Measurements from ENCODE around the gene RNU6-7. TPM values are rescaled to one million over a fixed set of nuclear protein-coding genes. Genes with fewer than 3 reads are reported as not detected.

Gene RNU6-7
- total RNA-seq, 2 experiments from 2014 or later, result not detected

- Mint-ChIP-seq H3K4me3 (peak overlapping the region; percentile 78), H3K9me3 (no peaks in the 10 kb centered on the region), H3K4me1 (ENCODE audit: low read depth) (peaks cover 34% of the 10 kb centered on the region), H3K36me3 (ENCODE audit: low read depth) (no peaks in the 10 kb centered on the region), H3K27me3 (no peaks in the 10 kb centered on the region), H3K27ac (peak overlapping the region; percentile 98)
- CTCF ChIA-PET, result interaction anchor here (1.3 kb wide), 1 partner anchor 102 kb away, joined by 4 read pairs; no protein-coding TSS in a partner anchor
- no peak for TF ChIP-seq CTCF (IDR thresholded peaks at IDR 0.05)
- DNase-seq (no peak), ATAC-seq (no peak)
- intact Hi-C loops (cut with micrococcal nuclease), result loop anchor here (5.0 kb wide), 2 partner anchors 52 to 638 kb away; partner anchors contain the start of gene NUBPL
- POLR2A ChIA-PET, result interaction anchor here (1.6 kb wide), 1 partner anchor 124 kb away, joined by 5 read pairs; the partner anchor contains the start of gene ARHGAP5
These were observed 1.3 kb upstream of the RNU6-7 start for GRCh38 chr14:32200368-32201192.

GRCh38 chr14:32201193-32201815 is 541 bp upstream of the RNU6-7 start:
- ATAC-seq, result peak; percentile 61
- no peaks in the 10 kb centered on the region for H3K36me3 Mint-ChIP-seq (ENCODE audit: low read depth)
- CTCF ChIA-PET, result no interaction called here
- H3K4me1 Mint-ChIP-seq (ENCODE audit: low read depth), result peaks cover 41% of the 10 kb centered on the region
- DNase-seq, result peak; percentile 85
- TF ChIP-seq CTCF (IDR thresholded peaks at IDR 0.05), result no peak
- POLR2A ChIA-PET, result interaction anchor here (1.6 to 1.9 kb wide), 2 partner anchors 123 to 125 kb away, joined by 5 to 6 read pairs; partner anchors contain the start of gene ARHGAP5
- no peaks in the 10 kb centered on the region for H3K9me3 Mint-ChIP-seq
- no peaks in the 10 kb centered on the region for H3K27me3 Mint-ChIP-seq
- peak overlapping the region; percentile 98 for H3K27ac Mint-ChIP-seq
- H3K4me3 Mint-ChIP-seq, result peak overlapping the region; percentile 78
- intact Hi-C loops (cut with micrococcal nuclease), result loop anchor here (5.0 kb wide), 2 partner anchors 51 to 639 kb away; partner anchors contain the start of gene NUBPL

GRCh38 chr14:32202491-32202997 is 699 bp downstream of the RNU6-7 start:
- H3K27me3 Mint-ChIP-seq, result no peaks in the 10 kb centered on the region
- ChIA-PET POLR2A (interaction anchor here (1.6 to 1.9 kb wide), 2 partner anchors 124 to 126 kb away, joined by 5 to 6 read pairs; partner anchors contain the start of gene ARHGAP5), CTCF (interaction anchor here (1.2 to 1.7 kb wide), 3 partner anchors 50 to 130 kb away, joined by 3 to 6 read pairs (median 5); no protein-coding TSS in a partner anchor)
- peaks cover 44% of the 10 kb centered on the region for H3K4me1 Mint-ChIP-seq (ENCODE audit: low read depth)
- H3K9me3 Mint-ChIP-seq, result no peaks in the 10 kb centered on the region
- ATAC-seq (no peak), DNase-seq (no peak)
- intact Hi-C loops (cut with micrococcal nuclease), result loop anchor here (1.0 to 5.0 kb wide), 3 partner anchors 50 to 640 kb away; partner anchors contain the start of gene NUBPL
- H3K36me3 Mint-ChIP-seq (ENCODE audit: low read depth), result no peaks in the 10 kb centered on the region
- TF ChIP-seq CTCF (IDR thresholded peaks at IDR 0.05), result no peak
- H3K4me3 Mint-ChIP-seq, result peak overlapping the region; percentile 78
- peak overlapping the region; percentile 98 for H3K27ac Mint-ChIP-seq

- ChIA-PET CTCF (interaction anchor here (1.0 to 1.7 kb wide), 5 partner anchors 9 to 130 kb away, joined by 3 to 6 read pairs (median 4); no protein-coding TSS in a partner anchor), POLR2A (interaction anchor here (0.6 to 1.9 kb wide), 2 partner anchors 125 to 218 kb away, joined by 3 to 6 read pairs; no protein-coding TSS in a partner anchor)
- peak within 1 kb of the TSS; percentile 78 for H3K4me3 Mint-ChIP-seq
- no peaks in the 10 kb centered on the region for H3K27me3 Mint-ChIP-seq
- intact Hi-C loops (cut with micrococcal nuclease), result loop anchor here (1.0 to 5.0 kb wide), 3 partner anchors 49 to 641 kb away; partner anchors contain the start of gene NUBPL
- H3K36me3 Mint-ChIP-seq (ENCODE audit: low read depth), result no peaks in the 10 kb centered on the region
- ATAC-seq (peak; percentile 83), DNase-seq (peak; percentile 89)
- TF ChIP-seq CTCF (IDR thresholded peaks at IDR 0.05), result no peak
- no peaks in the 10 kb centered on the region for H3K9me3 Mint-ChIP-seq
- H3K4me1 Mint-ChIP-seq (ENCODE audit: low read depth), result peaks cover 40% of the 10 kb centered on the region
- H3K27ac Mint-ChIP-seq, result peak within 1 kb of the TSS; percentile 98
These were observed 1.4 kb downstream of the RNU6-7 start, which contains the start of gene RNU6-8 for GRCh38 chr14:32202998-32203882. TSS of gene RNU6-8 (minus strand) at chr14:32203269.
